IPS DF 4.7 (cell line): ENCODE data around the gene C4B.

Source experiments
- DNase-seq: peaks from one replicate; pipeline ENCODE4 v3.0.0-alpha.2; 2013; ENCODE audit warnings: low spot score; ENCODE audit errors: extremely low read depth

Gene C4B

GRCh38 chr6:32081168-32081990 is 66.8 kb downstream of the C4B start:
- DNase-seq, result no peak

GRCh38 chr6:32082478-32082877 is 67.9 kb downstream of the C4B start:
- DNase-seq, result no peak

DNA sequence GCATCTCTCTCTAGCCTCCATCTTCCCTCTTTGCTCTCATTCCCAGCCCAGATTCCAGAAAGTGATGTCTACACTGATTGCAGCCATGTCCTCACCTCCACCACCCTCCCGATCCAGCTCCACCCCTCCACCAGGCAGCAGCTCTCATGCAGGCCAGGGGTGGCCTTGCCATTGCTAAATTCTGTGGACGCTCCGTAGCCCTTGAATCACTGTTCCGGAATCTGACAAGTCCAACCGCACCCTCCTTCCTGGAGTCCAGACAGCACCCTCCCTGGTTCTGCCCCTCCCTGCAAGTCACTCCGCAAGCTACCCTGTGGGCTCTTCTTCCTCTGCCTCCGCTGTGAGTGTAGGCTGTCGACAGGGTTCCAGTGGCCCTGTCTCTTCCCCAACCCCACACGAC is 68.3 kb downstream of the C4B start:
- no peak for DNase-seq

DNA sequence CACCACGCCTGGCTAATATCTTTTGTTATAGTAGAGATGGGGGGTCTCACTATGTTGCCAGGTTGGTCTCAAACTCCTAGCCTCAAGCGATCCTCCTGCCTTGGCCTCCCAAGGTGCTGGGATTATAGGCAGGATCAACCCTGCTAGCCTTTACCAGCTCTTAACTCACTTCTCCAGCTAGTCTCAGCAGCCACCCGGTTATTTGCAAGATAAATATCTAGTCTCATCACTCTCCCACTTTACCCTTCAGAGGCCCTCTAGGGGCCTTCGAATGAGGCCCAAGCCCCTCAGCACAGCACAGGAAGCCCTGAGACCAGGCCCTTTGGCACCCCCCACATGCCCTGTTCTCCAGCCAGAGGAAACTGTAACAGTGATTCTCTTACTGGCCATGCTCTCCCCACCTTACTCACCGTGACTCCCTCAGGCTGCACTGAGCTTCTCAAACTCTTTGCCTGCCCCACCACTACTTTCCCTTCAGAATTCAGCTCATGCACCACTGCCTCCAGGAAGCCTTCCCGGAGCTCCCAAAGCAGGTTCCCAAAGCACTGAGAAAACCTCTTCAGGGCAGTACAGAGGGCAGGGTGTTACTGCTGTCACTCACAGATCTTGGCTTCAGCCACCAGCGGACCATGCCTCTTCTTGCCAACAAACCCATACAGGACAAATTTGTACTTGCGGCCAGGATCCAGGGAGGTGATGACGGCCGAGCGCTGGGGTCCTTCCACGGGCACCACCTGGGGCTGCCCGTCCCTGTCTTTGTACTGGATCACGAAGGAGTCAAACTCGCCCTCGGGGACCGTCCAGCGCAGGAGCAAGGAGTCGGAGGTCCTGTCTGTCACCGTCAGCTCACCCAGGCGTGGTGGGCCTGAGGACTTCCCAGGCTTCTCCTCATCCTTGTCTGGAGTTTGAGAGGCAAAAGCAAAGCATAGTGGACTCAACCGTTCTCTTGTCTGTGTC is 69.5 kb downstream of the C4B start:
- DNase-seq, result no peak

GRCh38 chr6:32084780-32085179 is 70.2 kb downstream of the C4B start:
- no peak for DNase-seq
